ENCODE data around the gene ZFR2. TPM values are rescaled to one million over a fixed set of nuclear protein-coding genes. Genes with fewer than 3 reads are reported as not detected.

ZFR2 gene
- polyA plus RNA-seq, 3 donors: not detected

DNA sequence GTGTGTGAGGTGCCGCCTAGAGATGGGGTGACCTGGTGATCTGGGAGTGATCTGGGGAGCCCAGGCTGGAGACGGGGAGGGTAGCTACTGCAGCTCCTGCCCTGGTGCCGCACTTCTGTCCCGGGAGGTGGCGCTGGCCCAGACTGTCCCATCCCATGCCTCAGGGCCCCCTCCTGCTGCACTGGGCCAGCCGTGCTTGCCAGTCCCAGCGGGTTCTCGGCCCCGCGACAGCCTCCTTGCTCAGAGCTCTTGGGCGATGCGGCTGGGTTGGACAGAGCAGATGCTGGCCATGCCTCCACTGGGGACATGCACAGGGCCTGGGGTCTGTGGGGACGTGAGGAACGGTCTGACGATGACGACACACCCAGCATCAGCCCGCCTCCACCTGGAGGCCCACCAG lies 99.3 kb downstream of the ZFR2 start:
- H3K4me2 ChIP-seq (replicated peaks; ENCODE audit: extremely low read depth, low read length, poor library complexity, severe bottlenecking): no peak overlapping the region
- peaks cover 0 to 3% (median 0%) of the 10 kb centered on the region in 7 donors for H3K9me3 Mint-ChIP-seq
- DNase-seq: no peak
- no peaks in the 10 kb centered on the region for H3K4me1 Mint-ChIP-seq
- peaks cover 0 to 7% (median 0%) of the 10 kb centered on the region in 3 donors for H3K27me3 Mint-ChIP-seq (ENCODE audit: low read depth in 3 of 3)
- no peaks in the 10 kb centered on the region for H3K9me3 ChIP-seq (replicated peaks in 1 of 2; ENCODE audit: control insufficient read depth in 1 of 2, insufficient read depth in 1 of 2, low read length in 2 of 2)
- intact Hi-C loops (cut with micrococcal nuclease): no loop called here
- H3K9ac ChIP-seq (ENCODE audit: insufficient read depth, low read length, poor library complexity, severe bottlenecking): no peak overlapping the region
- H4K20me1 ChIP-seq (ENCODE audit: insufficient read depth, low read length): peaks cover 13% of the 10 kb centered on the region
- H3K79me2 ChIP-seq (ENCODE audit: insufficient read depth, low read length): no peaks in the 10 kb centered on the region
- H3K36me3 ChIP-seq (replicated peaks in 1 of 2; ENCODE audit: control insufficient read depth in 1 of 2, insufficient read depth in 2 of 2, low read length in 2 of 2): peaks cover 40 to 46% of the 10 kb centered on the region in 2 donors
- WGBS (ENCODE audit: insufficient coverage): 92% methylated on average over 17 of the region's 17 CpGs
- TF ChIP-seq, protein P1, sequence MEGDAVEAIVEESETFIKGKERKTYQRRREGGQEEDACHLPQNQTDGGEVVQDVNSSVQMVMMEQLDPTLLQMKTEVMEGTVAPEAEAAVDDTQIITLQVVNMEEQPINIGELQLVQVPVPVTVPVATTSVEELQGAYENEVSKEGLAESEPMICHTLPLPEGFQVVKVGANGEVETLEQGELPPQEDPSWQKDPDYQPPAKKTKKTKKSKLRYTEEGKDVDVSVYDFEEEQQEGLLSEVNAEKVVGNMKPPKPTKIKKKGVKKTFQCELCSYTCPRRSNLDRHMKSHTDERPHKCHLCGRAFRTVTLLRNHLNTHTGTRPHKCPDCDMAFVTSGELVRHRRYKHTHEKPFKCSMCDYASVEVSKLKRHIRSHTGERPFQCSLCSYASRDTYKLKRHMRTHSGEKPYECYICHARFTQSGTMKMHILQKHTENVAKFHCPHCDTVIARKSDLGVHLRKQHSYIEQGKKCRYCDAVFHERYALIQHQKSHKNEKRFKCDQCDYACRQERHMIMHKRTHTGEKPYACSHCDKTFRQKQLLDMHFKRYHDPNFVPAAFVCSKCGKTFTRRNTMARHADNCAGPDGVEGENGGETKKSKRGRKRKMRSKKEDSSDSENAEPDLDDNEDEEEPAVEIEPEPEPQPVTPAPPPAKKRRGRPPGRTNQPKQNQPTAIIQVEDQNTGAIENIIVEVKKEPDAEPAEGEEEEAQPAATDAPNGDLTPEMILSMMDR (IDR thresholded peaks at IDR 0.05): no peak
- H3K36me3 Mint-ChIP-seq: peaks cover 17 to 51% of the 10 kb centered on the region in 2 donors
- no peak overlapping the region for H3K4me3 ChIP-seq (replicated peaks in 1 of 3; ENCODE audit: low read depth in 2 of 3, low read length in 3 of 3)
- no peaks in the 10 kb centered on the region for H3K4me1 ChIP-seq (ENCODE audit: control insufficient read depth in 1 of 2, insufficient read depth in 2 of 2, low read length in 2 of 2)
- no peaks in the 10 kb centered on the region for H3K27me3 ChIP-seq (ENCODE audit: control insufficient read depth in 2 of 2, insufficient read depth in 2 of 2, low read length in 2 of 2)
- no peak overlapping the region for H3K27ac ChIP-seq (ENCODE audit: low read depth in 1 of 2, low read length in 2 of 2)
- no peak overlapping the region for H3K4me3 Mint-ChIP-seq
- H3K27ac Mint-ChIP-seq: no peak overlapping the region
- H2AFZ ChIP-seq (ENCODE audit: insufficient read depth, low read depth, low read length, poor library complexity, severe bottlenecking): no peak overlapping the region

DNA sequence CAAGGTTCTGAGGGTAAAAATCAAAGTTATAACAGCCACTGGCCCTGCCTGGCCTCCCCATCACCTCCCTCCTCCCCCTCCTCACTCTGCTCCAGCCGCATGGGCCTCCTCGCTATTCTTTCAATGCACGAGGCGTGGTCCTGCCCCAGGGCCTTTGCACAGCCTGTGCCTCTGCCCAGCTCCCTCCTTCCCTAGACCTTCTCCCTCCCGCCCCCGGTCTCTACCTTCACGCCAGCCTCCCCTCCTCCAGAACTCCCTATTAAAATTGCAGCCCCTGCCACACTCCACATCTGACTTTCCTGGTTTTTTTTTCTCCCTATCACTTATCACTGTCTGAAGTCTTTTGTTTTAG lies 100.1 kb downstream of the ZFR2 start:
- Mint-ChIP-seq H3K27ac (peak overlapping the region in 3 of 7 donors; percentile 42 to 68 (median 51)), H3K4me3 (no peak overlapping the region), H3K27me3 (ENCODE audit: low read depth in 3 of 3) (peaks cover 0 to 7% (median 0%) of the 10 kb centered on the region in 3 donors), H3K9me3 (peaks cover 0 to 3% (median 0%) of the 10 kb centered on the region in 7 donors), H3K4me1 (no peaks in the 10 kb centered on the region), H3K36me3 (peaks cover 17 to 51% of the 10 kb centered on the region in 2 donors)
- no peak overlapping the region for H2AFZ ChIP-seq (ENCODE audit: insufficient read depth, low read depth, low read length, poor library complexity, severe bottlenecking)
- WGBS (ENCODE audit: insufficient coverage): 74% methylated on average over 4 of the region's 7 CpGs
- H4K20me1 ChIP-seq (ENCODE audit: insufficient read depth, low read length): peaks cover 13% of the 10 kb centered on the region
- TF ChIP-seq, protein P1 (IDR thresholded peaks at IDR 0.05): no peak
- no peak for DNase-seq
- H3K27me3 ChIP-seq (ENCODE audit: control insufficient read depth in 2 of 2, insufficient read depth in 2 of 2, low read length in 2 of 2): no peaks in the 10 kb centered on the region
- no peak overlapping the region for H3K4me2 ChIP-seq (replicated peaks; ENCODE audit: extremely low read depth, low read length, poor library complexity, severe bottlenecking)
- no peak overlapping the region for H3K4me3 ChIP-seq (replicated peaks in 1 of 3; ENCODE audit: low read depth in 2 of 3, low read length in 3 of 3)
- peaks cover 4% of the 10 kb centered on the region for H3K79me2 ChIP-seq (ENCODE audit: insufficient read depth, low read length)
- no peak overlapping the region for H3K27ac ChIP-seq (ENCODE audit: low read depth in 1 of 2, low read length in 2 of 2)
- H3K9ac ChIP-seq (ENCODE audit: insufficient read depth, low read length, poor library complexity, severe bottlenecking): no peak overlapping the region
- intact Hi-C loops (cut with micrococcal nuclease): no loop called here
- peaks cover 40 to 46% of the 10 kb centered on the region in 2 donors for H3K36me3 ChIP-seq (replicated peaks in 1 of 2; ENCODE audit: control insufficient read depth in 1 of 2, insufficient read depth in 2 of 2, low read length in 2 of 2)
- H3K4me1 ChIP-seq (ENCODE audit: control insufficient read depth in 1 of 2, insufficient read depth in 2 of 2, low read length in 2 of 2): peaks cover under 1 to 2% of the 10 kb centered on the region in 2 donors
- H3K9me3 ChIP-seq (replicated peaks in 1 of 2; ENCODE audit: control insufficient read depth in 1 of 2, insufficient read depth in 1 of 2, low read length in 2 of 2): no peaks in the 10 kb centered on the region
